ENCODE results near the gene ZFP91.

ZFP91 gene

GRCh38 chr11:58586998-58587397 lies 8.1 kb downstream of the ZFP91 start:
- no peaks in the 10 kb centered on the region for H3K9me3 ChIP-seq (ENCODE audit: control insufficient read depth, insufficient read depth, low read length)
- H3K4me1 ChIP-seq (ENCODE audit: control insufficient read depth, low read length), result peaks cover 47% of the 10 kb centered on the region
- peaks cover 21% of the 10 kb centered on the region; the same call in 1 of the 2 replicates for H4K20me1 ChIP-seq (ENCODE audit: control insufficient read depth, insufficient read depth, low read depth, low read length)
- TF ChIP-seq CTCF (IDR thresholded peaks at IDR 0.05; ENCODE audit: low read depth, low read length, poor library complexity, severe bottlenecking), result no peak
- no peak for TF ChIP-seq EZH2phosphoT487 (IDR thresholded peaks at IDR 0.05; ENCODE audit: borderline replicate concordance, low read length)
- no peaks in the 10 kb centered on the region for H3K9me2 ChIP-seq (replicated peaks; ENCODE audit: control insufficient read depth, low read length)
- no peaks in the 10 kb centered on the region for H3K27me3 ChIP-seq (ENCODE audit: control insufficient read depth, low read length)
- H3K27ac ChIP-seq (ENCODE audit: low read depth, low read length), result no peak overlapping the region
- H3K4me3 ChIP-seq (ENCODE audit: low read length), result peak overlapping the region; percentile 5; the same call in 1 of the 2 replicates
- peaks cover 92% of the 10 kb centered on the region for H3K36me3 ChIP-seq (ENCODE audit: control insufficient read depth, low read length)
- no peaks in the 10 kb centered on the region for H3F3A ChIP-seq (ENCODE audit: control insufficient read depth, insufficient read depth)
- H3K79me2 ChIP-seq (ENCODE audit: control insufficient read depth, low read length), result peaks cover 99% of the 10 kb centered on the region
- peak overlapping the region; percentile 9; the same call in 1 of the 2 replicates for H3K4me2 ChIP-seq (ENCODE audit: low read length)

- Histone ChIP-seq H3K4me1 (ENCODE audit: control insufficient read depth, low read length) (peaks cover 8% of the 10 kb centered on the region), H3K9me3 (ENCODE audit: control insufficient read depth, insufficient read depth, low read length) (no peaks in the 10 kb centered on the region), H3K27ac (ENCODE audit: low read depth, low read length) (no peak overlapping the region), H3K4me3 (ENCODE audit: low read length) (no peak overlapping the region), H3K4me2 (ENCODE audit: low read length) (no peak overlapping the region), H4K20me1 (ENCODE audit: control insufficient read depth, insufficient read depth, low read depth, low read length) (peaks cover 17% of the 10 kb centered on the region), H3K9me2 (replicated peaks; ENCODE audit: control insufficient read depth, low read length) (no peaks in the 10 kb centered on the region), H3K79me2 (ENCODE audit: control insufficient read depth, low read length) (peaks cover 99% of the 10 kb centered on the region), H3K36me3 (ENCODE audit: control insufficient read depth, low read length) (peaks cover 91% of the 10 kb centered on the region), H3K27me3 (ENCODE audit: control insufficient read depth, low read length) (no peaks in the 10 kb centered on the region), H3F3A (ENCODE audit: control insufficient read depth, insufficient read depth) (no peaks in the 10 kb centered on the region; the same call in 1 of the 2 replicates)
- no peak for TF ChIP-seq CTCF (IDR thresholded peaks at IDR 0.05; ENCODE audit: low read depth, low read length, poor library complexity, severe bottlenecking)
- TF ChIP-seq EZH2phosphoT487 (IDR thresholded peaks at IDR 0.05; ENCODE audit: borderline replicate concordance, low read length), result no peak
These were observed 12.8 kb downstream of the ZFP91 start for GRCh38 chr11:58591659-58592058.

GRCh38 chr11:58592760-58593472 lies 14.1 kb downstream of the ZFP91 start:
- no peaks in the 10 kb centered on the region for H3K4me1 ChIP-seq (ENCODE audit: control insufficient read depth, low read length)

More at GRCh38 chr11:58592760-58593472, 14.1 kb downstream of the ZFP91 start:
- Histone ChIP-seq H3K4me3 (ENCODE audit: low read length) (no peak overlapping the region), H4K20me1 (ENCODE audit: control insufficient read depth, insufficient read depth, low read depth, low read length) (peaks cover 17% of the 10 kb centered on the region), H3K79me2 (ENCODE audit: control insufficient read depth, low read length) (peaks cover 99% of the 10 kb centered on the region), H3K4me2 (ENCODE audit: low read length) (no peak overlapping the region), H3K36me3 (ENCODE audit: control insufficient read depth, low read length) (peaks cover 91% of the 10 kb centered on the region), H3F3A (ENCODE audit: control insufficient read depth, insufficient read depth) (no peaks in the 10 kb centered on the region; the same call in 1 of the 2 replicates), H3K9me2 (replicated peaks; ENCODE audit: control insufficient read depth, low read length) (no peaks in the 10 kb centered on the region), H3K27me3 (ENCODE audit: control insufficient read depth, low read length) (no peaks in the 10 kb centered on the region), H3K9me3 (ENCODE audit: control insufficient read depth, insufficient read depth, low read length) (no peaks in the 10 kb centered on the region), H3K27ac (ENCODE audit: low read depth, low read length) (no peak overlapping the region)
- TF ChIP-seq EZH2phosphoT487 (IDR thresholded peaks at IDR 0.05; ENCODE audit: borderline replicate concordance, low read length), result no peak
- no peak for TF ChIP-seq CTCF (IDR thresholded peaks at IDR 0.05; ENCODE audit: low read depth, low read length, poor library complexity, severe bottlenecking)
